DND-41 (cell line): Measurements from ENCODE around the gene SEC24D.
"Not testable (repeated sequence)": the region's sequence is repeated elsewhere in the genome, so short reads cannot be mapped to it uniquely, and the experiment has no call there.

Experiments
- ATAC-seq: fragments of 200-7000 bp; cut with Tn5 transposase; 3 replicates; pipeline ENCODE4 v1.9.1; 2021; ENCODE audit warnings: low read depth; ENCODE audit not compliant: insufficient read depth
- DNase-seq: peaks from one replicate; pipeline ENCODE4 v3.0.0-alpha.2; 2020
- H2AFZ ChIP-seq: 2 replicates; pipeline ENCODE4 v1.6.0; 2012; ENCODE audit warnings: low read depth, low read length
- H3K27ac ChIP-seq: 2 replicates; pipeline ENCODE4 v1.5.1; 2012; ENCODE audit warnings: low read length, inconsistent platforms
- H3K27me3 ChIP-seq: fragments of 200-600 bp; sonication (generic); 2 replicates; pipeline ENCODE4 v1.6.0; 2012; ENCODE audit warnings: low read length, mild to moderate bottlenecking, inconsistent platforms; ENCODE audit not compliant: insufficient read depth, poor library complexity
- H3K36me3 ChIP-seq: 2 replicates; pipeline ENCODE4 v1.5.1; 2012; ENCODE audit warnings: low read length, inconsistent platforms; ENCODE audit not compliant: insufficient read depth
- H3K4me1 ChIP-seq: 2 replicates; pipeline ENCODE4 v1.5.1; 2012; ENCODE audit warnings: mild to moderate bottlenecking, low read length; ENCODE audit not compliant: insufficient read depth
- H3K4me2 ChIP-seq: 2 replicates; pipeline ENCODE4 v1.6.0; 2012; ENCODE audit warnings: mild to moderate bottlenecking, moderate library complexity, low read length, inconsistent platforms; ENCODE audit not compliant: insufficient read depth
- H3K4me3 ChIP-seq, 2 experiments: fragments of 200-600 bp in 1 of 2; shearing (Covaris generic) in 1 of 2; 2 replicates each; pipeline ENCODE4 v1.5.1; 2012 to 2016; ENCODE audit warnings: inconsistent platforms in 2 of 2, low read length in 2 of 2, mild to moderate bottlenecking in 2 of 2, low read depth in 1 of 2, moderate library complexity in 1 of 2
- H3K79me2 ChIP-seq: 2 replicates; pipeline ENCODE4 v1.6.0; 2012; ENCODE audit warnings: low read length, inconsistent platforms; ENCODE audit not compliant: insufficient read depth
- H3K9ac ChIP-seq: 2 replicates; pipeline ENCODE4 v1.6.0; 2012; ENCODE audit warnings: low read depth, mild to moderate bottlenecking, inconsistent platforms, low read length, moderate library complexity
- H3K9me3 ChIP-seq: 2 replicates; pipeline ENCODE4 v1.5.1; 2012; ENCODE audit warnings: low read length, moderate library complexity, mild to moderate bottlenecking, inconsistent platforms; ENCODE audit not compliant: insufficient read depth, severe bottlenecking
- H4K20me1 ChIP-seq: 2 replicates; pipeline ENCODE4 v1.6.0; 2012; ENCODE audit warnings: low read length; ENCODE audit not compliant: insufficient read depth
- EZH2 ChIP-seq: IDR thresholded peaks from 3 replicates; pipeline ENCODE4 v1.6.1; 2012; ENCODE audit warnings: borderline replicate concordance, low read depth, mild to moderate bottlenecking, moderate library complexity, low read length, inconsistent platforms; ENCODE audit not compliant: severe bottlenecking
- TF ChIP-seq, protein P1 (sequence below): IDR thresholded peaks from 2 replicates; pipeline ENCODE4 v1.5.1; 2012; ENCODE audit warnings: borderline replicate concordance, low read length, moderate library complexity, mild to moderate bottlenecking; ENCODE audit not compliant: poor library complexity, severe bottlenecking; ENCODE audit errors: extremely low read depth

The SEC24D gene

DNA sequence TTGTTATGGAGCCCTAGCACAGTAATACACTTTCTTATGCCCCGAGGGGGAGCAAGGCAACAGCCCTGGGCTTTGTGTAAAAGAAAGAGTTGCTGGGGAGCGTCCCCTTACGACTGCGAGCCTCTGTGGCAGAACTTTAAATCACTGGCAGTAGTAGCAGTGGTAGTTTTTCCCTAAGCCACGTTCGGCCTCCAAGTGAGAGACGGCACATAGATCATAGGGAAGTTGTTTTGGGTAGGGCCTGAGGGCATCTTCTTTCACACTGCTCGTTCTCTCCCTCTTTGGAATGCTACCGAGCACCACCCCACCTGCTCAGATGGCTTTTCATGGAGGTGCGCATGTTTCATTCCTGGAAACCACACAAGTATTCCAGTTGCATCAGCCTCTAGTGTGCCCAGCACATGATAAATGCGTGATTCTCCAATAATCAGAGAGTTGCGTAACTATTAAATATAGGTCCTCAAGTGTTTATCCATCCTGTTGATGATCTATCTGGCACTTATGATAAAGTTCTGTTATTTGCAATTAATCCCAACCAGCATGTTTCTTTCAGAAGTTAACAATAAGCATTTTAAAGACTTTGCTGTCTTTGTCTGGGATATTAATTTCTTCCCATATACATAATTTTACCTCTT is 45.7 kb upstream of the SEC24D start:
- TF ChIP-seq, protein P1, sequence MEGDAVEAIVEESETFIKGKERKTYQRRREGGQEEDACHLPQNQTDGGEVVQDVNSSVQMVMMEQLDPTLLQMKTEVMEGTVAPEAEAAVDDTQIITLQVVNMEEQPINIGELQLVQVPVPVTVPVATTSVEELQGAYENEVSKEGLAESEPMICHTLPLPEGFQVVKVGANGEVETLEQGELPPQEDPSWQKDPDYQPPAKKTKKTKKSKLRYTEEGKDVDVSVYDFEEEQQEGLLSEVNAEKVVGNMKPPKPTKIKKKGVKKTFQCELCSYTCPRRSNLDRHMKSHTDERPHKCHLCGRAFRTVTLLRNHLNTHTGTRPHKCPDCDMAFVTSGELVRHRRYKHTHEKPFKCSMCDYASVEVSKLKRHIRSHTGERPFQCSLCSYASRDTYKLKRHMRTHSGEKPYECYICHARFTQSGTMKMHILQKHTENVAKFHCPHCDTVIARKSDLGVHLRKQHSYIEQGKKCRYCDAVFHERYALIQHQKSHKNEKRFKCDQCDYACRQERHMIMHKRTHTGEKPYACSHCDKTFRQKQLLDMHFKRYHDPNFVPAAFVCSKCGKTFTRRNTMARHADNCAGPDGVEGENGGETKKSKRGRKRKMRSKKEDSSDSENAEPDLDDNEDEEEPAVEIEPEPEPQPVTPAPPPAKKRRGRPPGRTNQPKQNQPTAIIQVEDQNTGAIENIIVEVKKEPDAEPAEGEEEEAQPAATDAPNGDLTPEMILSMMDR: no peak
- no peak for TF ChIP-seq EZH2
- ATAC-seq (no peak), DNase-seq (no peak)
- H4K20me1 ChIP-seq: no peaks in the 10 kb centered on the region
- no peaks in the 10 kb centered on the region for H3K4me1 ChIP-seq
- H3K79me2 ChIP-seq: no peaks in the 10 kb centered on the region
- H3K9me3 ChIP-seq: no peaks in the 10 kb centered on the region
- no peak overlapping the region for H3K4me2 ChIP-seq
- H3K36me3 ChIP-seq: no peaks in the 10 kb centered on the region
- no peak overlapping the region for H2AFZ ChIP-seq
- no peaks in the 10 kb centered on the region for H3K27me3 ChIP-seq
- no peak overlapping the region for H3K4me3 ChIP-seq
- H3K9ac ChIP-seq: no peak overlapping the region
- no peak overlapping the region for H3K27ac ChIP-seq

DNA sequence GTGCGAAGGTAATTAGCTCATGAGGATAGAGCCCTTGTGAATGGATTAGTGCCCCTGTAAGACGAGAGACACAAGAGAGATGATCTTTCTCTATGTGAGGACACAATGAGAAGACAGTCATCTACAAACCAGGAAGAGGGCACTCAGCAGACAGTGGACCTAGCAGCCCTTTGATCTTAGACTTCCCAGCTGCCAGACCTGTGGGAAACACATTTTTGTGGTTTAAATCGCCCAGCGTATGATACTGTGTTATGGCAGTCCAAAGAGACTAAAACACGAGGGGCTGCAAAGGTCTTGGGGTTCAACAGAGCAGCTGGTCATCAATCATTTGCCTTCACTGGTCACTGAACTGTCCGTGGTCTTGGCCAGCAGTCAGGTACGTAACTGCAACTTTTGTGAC is 43.5 kb upstream of the SEC24D start:
- no peak overlapping the region for H3K4me3 ChIP-seq
- ATAC-seq (no peak), DNase-seq (no peak)
- no peaks in the 10 kb centered on the region for H3K4me1 ChIP-seq
- H3K27me3 ChIP-seq: no peaks in the 10 kb centered on the region
- no peaks in the 10 kb centered on the region for H3K9me3 ChIP-seq
- no peak overlapping the region for H3K27ac ChIP-seq
- H2AFZ ChIP-seq: no peak overlapping the region
- no peak overlapping the region for H3K9ac ChIP-seq
- TF ChIP-seq, protein P1: no peak
- no peak for TF ChIP-seq EZH2
- no peak overlapping the region for H3K4me2 ChIP-seq
- H3K36me3 ChIP-seq: no peaks in the 10 kb centered on the region
- H4K20me1 ChIP-seq: no peaks in the 10 kb centered on the region
- H3K79me2 ChIP-seq: no peaks in the 10 kb centered on the region

DNA sequence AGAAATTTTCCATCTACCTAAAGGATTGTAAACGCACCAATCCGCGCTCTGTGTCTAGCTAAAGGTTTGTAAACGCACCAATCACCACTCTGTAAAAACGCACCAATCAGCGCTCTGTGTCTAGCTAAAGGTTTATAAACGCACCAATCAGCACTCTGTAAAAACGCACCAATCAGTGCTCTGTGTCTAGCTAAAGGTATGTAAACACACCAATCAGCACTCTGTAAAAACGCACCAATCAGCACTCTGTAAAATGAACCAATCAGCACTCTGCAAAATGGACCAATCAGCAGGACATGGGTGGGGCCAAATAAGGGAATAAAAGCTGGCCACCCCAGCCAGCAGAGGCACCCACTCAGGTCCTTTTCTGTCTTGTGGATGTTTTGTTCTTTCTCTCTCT is 42.6 kb upstream of the SEC24D start:
- not testable (repeated sequence) for H3K9ac ChIP-seq, H3K36me3 ChIP-seq, H4K20me1 ChIP-seq, DNase-seq, H3K27me3 ChIP-seq, H3K4me1 ChIP-seq, H3K4me2 ChIP-seq, ATAC-seq, H3K9me3 ChIP-seq, H2AFZ ChIP-seq, H3K27ac ChIP-seq, H3K79me2 ChIP-seq, H3K4me3 ChIP-seq

DNA sequence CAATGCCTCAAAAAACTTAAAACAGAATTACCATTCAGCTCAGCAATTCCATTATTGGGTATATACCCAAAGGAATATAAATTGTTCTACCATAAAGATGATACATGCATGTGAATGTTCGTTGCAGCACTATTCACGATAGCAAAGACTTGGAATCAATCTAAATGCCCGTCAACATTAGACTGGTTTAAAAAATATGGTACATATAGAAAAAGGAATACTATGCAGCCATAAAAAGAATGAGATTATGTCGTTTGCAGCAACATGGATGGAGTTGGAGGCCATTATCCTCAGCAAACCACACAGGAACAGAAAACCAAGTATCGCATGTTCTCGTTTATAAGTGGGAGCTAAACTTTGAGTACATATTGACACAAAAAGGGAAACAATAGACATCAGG is 41.9 kb upstream of the SEC24D start:
- H3K4me2 ChIP-seq: no peak overlapping the region
- DNase-seq (no peak), ATAC-seq (no peak)

More for the DNA sequence above, 41.9 kb upstream of the SEC24D start:
- H2AFZ ChIP-seq: no peak overlapping the region
- H4K20me1 ChIP-seq: no peaks in the 10 kb centered on the region
- no peaks in the 10 kb centered on the region for H3K36me3 ChIP-seq
- no peaks in the 10 kb centered on the region for H3K79me2 ChIP-seq
- no peak overlapping the region for H3K9ac ChIP-seq
- no peaks in the 10 kb centered on the region for H3K9me3 ChIP-seq
- no peaks in the 10 kb centered on the region for H3K4me1 ChIP-seq
- H3K27me3 ChIP-seq: no peaks in the 10 kb centered on the region
- H3K27ac ChIP-seq: no peak overlapping the region
- H3K4me3 ChIP-seq: no peak overlapping the region
- no peak for TF ChIP-seq EZH2
- TF ChIP-seq, protein P1: no peak
